Measurements from ENCODE around the gene SLIT1.

SLIT1 gene

GRCh38 chr10:97022616-97023015, 163.1 kb downstream of the SLIT1 start:
- no peak for DNase-seq (ENCODE audit: low spot score)

GRCh38 chr10:97020452-97021400, 165.0 kb downstream of the SLIT1 start:
- DNase-seq (ENCODE audit: low spot score), result peak; percentile 65

- no peak for DNase-seq (ENCODE audit: low spot score)
Measured at GRCh38 chr10:97019213-97019844, 166.4 kb downstream of the SLIT1 start.

GRCh38 chr10:97018251-97019212, 167.2 kb downstream of the SLIT1 start:
- peak; percentile 45 for DNase-seq (ENCODE audit: low spot score)

- no peak for DNase-seq (ENCODE audit: low spot score)
Measured at GRCh38 chr10:97017474-97017903, 168.3 kb downstream of the SLIT1 start.

- DNase-seq (ENCODE audit: low spot score), result no peak
Measured at GRCh38 chr10:97016728-97017473, 168.9 kb downstream of the SLIT1 start.

- no peak for DNase-seq (ENCODE audit: low spot score)
Measured at GRCh38 chr10:97015240-97015639, 170.5 kb downstream of the SLIT1 start.

- no peak for DNase-seq (ENCODE audit: low spot score)
Measured at GRCh38 chr10:97013983-97014382, 171.8 kb downstream of the SLIT1 start.

GRCh38 chr10:97013568-97013967, 172.2 kb downstream of the SLIT1 start:
- no peak for DNase-seq (ENCODE audit: low spot score)

GRCh38 chr10:97012470-97012869, 173.3 kb downstream of the SLIT1 start:
- no peak for DNase-seq (ENCODE audit: low spot score)

GRCh38 chr10:97011397-97011796, 174.4 kb downstream of the SLIT1 start:
- DNase-seq (ENCODE audit: low spot score), result no peak

GRCh38 chr10:97010695-97011206, 175.0 kb downstream of the SLIT1 start:
- no peak for DNase-seq (ENCODE audit: low spot score)

GRCh38 chr10:97007417-97007816, 178.3 kb downstream of the SLIT1 start:
- DNase-seq (ENCODE audit: low spot score), result no peak

GRCh38 chr10:97006364-97006763, 179.4 kb downstream of the SLIT1 start:
- no peak for DNase-seq (ENCODE audit: low spot score)

GRCh38 chr10:97005349-97005748, 180.4 kb downstream of the SLIT1 start:
- no peak for DNase-seq (ENCODE audit: low spot score)

- DNase-seq (ENCODE audit: low spot score), result no peak
Measured at GRCh38 chr10:97004591-97004990, 181.2 kb downstream of the SLIT1 start.

GRCh38 chr10:97003804-97004201, 182.0 kb downstream of the SLIT1 start:
- DNase-seq (ENCODE audit: low spot score), result no peak

GRCh38 chr10:97003151-97003803, 182.5 kb downstream of the SLIT1 start:
- DNase-seq (ENCODE audit: low spot score), result no peak

- no peak for DNase-seq (ENCODE audit: low spot score)
Measured at GRCh38 chr10:97002670-97003069, 183.1 kb downstream of the SLIT1 start.

- no peak for DNase-seq (ENCODE audit: low spot score)
Measured at GRCh38 chr10:97001183-97001991, 184.4 kb downstream of the SLIT1 start.
